Smooth muscle cell of trachea (primary cell): ENCODE measurements around the gene REM2. TPM values are rescaled to one million over a fixed set of nuclear protein-coding genes. Genes with fewer than 3 reads are reported as not detected.

ENCODE experiments used
- total RNA-seq: library from RNA; depleted of rRNA; stranded (reverse); fragments of >200 nt; gene quantifications from 2 replicates; pipeline ENCODE4 v1.2.1, GENCODE V29; 2014

The REM2 gene, protein sequence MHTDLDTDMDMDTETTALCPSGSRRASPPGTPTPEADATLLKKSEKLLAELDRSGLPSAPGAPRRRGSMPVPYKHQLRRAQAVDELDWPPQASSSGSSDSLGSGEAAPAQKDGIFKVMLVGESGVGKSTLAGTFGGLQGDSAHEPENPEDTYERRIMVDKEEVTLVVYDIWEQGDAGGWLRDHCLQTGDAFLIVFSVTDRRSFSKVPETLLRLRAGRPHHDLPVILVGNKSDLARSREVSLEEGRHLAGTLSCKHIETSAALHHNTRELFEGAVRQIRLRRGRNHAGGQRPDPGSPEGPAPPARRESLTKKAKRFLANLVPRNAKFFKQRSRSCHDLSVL
- total RNA-seq = 0.17 and 0.29 TPM in 2 replicates

DNA sequence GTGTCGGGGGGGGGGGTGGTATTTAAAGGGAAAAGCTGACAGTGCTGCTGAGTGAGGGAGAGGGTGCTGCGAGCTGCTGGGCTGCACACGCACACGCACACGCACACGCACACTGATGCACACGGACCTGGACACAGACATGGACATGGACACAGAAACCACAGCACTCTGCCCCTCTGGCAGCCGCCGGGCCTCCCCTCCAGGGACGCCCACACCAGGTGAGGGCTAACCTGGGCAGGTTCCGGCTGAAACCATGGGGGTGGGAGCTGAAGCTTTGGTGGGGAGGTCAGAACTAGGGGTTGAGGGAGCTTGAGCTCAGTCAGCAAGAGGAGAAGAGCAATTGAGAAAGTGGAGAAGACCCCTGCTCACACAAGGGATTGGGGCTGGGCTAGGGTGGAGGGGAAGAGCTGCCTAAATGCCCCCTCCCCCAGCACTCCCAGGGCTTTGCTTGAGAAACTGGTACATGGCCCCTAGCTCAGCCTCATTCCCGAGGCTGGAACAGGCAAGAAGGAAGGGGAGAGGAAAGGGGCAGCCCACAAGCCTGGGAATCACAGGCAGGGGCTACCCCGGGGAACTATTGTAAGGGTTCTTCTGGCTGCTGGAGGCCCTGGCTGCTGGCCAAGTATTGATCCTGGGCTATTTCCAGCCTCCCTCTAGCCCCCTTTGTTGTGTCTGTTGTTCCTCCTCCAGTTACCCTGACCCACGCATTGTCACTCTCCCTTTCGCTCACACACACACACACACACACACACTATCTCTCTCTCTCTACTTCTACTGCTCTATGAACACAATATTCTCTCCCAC lies at the start of gene REM2:
REM2 (plus strand) TSS at position 50 of the 804 bp plus-strand sequence; CDS start at position 116, 66 bp downstream.

DNA sequence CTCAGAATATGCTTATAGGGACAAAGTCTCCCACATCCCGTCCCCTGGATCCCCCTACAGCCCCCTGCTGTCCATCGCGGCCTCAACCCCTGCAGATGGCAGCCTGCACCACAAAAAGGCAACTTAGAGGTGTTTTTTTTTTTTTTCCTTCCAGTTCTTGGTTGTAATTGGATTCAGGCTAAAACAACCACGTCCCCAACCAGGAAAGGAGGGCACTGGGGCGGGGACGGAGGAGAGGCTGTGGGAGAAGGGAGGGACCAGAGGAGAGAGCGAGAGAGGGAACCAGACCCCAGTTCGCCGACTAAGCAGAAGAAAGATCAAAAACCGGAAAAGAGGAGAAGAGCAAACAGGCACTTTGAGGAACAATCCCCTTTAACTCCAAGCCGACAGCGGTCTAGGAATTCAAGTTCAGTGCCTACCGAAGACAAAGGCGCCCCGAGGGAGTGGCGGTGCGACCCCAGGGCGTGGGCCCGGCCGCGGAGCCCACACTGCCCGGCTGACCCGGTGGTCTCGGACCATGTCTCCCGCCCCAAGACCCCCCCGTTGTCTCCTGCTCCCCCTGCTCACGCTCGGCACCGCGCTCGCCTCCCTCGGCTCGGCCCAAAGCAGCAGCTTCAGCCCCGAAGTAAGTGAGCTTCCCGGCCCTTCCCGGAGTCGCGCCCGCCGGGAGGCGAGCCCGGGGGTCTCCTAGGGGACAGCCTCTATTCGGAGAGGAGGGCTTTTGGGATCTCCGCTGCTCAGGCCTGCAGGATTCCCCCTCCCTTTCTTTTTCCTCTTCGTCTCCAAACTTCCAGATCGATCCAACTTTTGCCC lies 46.5 kb upstream of the REM2 start, which contains the start of gene MMP14:
MMP14 (plus strand) TSS at position 285 of the 813 bp plus-strand sequence; CDS start at position 518, 233 bp downstream.

DNA sequence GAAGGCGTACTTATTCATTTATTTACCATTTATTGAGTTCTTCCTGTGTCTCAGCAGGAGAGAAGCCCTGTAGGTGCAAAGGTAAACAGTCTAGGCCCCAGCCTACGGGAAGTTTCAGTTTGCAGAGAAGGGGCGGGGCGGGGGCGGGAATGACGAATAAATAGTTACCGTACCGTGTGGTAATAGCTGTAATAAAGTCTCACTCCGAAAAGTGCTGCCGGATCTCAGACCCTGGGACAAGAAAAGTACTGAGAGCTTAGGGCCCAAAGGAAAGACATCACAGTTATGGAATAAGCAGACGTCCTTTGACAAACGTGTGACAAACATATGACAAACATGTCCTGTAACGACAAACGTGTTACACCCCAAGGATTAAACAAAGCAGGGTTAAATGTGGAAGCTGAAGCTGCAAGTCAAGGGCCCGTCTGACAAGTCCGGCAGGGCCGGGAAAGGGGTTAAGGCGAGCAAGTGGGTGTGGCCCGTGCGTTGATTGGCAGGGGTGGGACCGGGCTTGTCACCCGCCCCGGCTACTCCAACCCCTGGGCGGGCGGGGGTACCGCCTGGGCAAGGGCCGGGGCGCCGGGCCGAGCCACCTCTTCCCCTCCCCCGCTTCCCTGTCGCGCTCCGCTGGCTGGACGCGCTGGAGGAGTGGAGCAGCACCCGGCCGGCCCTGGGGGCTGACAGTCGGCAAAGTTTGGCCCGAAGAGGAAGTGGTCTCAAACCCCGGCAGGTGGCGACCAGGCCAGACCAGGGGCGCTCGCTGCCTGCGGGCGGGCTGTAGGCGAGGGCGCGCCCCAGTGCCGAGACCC lies 11.6 kb upstream of the REM2 start, which contains the start of gene LRP10:
LRP10 (plus strand) TSS at position 517 of the 809 bp plus-strand sequence. CDS start 564 bp downstream, outside the sequence.

DNA sequence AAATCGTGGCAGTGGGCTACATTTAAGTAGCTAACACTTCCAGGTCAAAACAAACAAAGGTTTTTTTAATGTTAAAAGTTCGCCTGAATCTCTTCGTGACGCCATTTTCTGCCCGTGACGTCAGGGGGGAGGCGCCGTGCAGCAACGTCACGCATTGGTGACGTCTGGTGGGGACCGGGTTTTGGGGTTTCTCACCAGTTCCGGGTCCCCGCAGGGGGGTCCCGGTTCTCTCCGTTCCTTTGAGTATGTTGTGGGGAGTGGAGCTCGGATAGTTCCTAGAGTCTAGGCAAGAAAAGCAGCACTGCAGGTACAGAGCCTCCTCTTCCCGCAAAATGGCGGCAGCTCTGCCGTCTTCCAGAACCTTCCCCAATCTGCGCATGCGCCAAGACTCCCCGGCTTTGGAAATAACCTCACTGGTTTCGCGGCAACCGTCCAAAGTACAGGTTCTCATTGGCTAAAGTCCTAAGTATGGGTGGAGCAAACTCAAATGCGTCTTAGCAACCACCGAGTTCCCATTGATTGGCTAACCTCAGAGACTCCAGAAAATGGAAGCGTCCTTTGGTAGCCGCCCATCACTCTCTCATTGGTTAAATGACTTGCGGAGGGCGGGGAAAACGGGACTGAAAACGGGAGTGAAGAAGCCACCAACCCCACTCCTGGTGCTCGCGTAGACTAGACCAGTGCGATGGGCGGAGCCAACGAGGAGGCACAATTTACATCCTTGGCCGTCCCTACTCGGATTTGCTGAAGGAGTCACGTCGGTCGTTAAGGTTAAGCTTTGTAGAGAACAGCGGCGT lies 36.0 kb downstream of the REM2 start, which contains the start of gene RBM23:
RBM23 (minus strand) TSS at position 346 of the 797 bp plus-strand sequence.

DNA sequence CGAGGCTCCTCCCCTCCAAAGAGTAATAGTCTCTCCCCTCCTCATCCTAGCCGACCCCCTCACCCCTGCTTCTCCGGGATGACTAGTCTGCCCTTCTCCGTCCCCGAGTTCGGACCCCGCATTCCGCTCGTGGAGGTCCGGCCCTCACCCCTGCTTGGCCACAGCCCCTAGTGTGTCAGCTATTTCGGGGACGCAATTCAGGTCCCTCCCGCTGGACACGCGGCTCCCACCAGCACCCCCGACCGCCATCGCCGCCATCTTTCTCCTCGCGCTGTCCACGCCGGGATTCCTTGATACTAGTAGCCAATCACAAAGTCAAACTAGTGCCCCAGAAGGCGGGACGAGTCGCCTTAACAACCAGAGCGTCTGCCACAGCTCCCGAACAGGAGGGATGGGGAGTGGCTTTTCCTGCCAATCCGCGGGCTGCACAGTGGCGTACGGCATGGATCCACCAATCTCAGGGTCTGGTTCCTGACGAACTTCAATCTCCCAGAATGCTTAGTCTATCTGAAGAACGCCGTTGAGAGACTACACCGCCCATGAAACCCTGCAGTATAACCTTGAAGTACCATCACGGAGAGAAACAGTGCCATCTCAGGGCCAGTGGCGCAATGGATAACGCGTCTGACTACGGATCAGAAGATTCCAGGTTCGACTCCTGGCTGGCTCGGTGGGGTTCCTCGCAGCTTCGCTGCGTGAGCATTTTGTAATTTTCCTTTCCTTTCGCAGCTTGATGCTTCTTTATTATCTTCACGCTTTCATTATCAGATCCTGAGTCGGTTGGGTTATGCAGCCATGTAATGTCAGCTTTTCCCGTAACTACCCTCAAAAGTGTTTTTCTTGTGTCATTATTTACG lies 46.3 kb downstream of the REM2 start, which contains the start of gene PRMT5:
PRMT5 (minus strand) TSS at position 273 of the 857 bp plus-strand sequence; CDS start at position 258, 15 bp downstream.

Other genes starting within 250 kb of the REM2 start
- under 0.01 TPM in 1 of 2 replicates, not detected in the other for gene OR6J1, start 238.9 kb upstream of the REM2 start, total RNA-seq
- gene OXA1L, start 116.5 kb upstream of the REM2 start, total RNA-seq = 45.5 and 75.6 TPM in 2 replicates
- gene SLC7A7, start 67.8 kb upstream of the REM2 start, total RNA-seq = 2.0 and 7.1 TPM in 2 replicates
- 30.3 and 64.3 TPM in 2 replicates for gene MRPL52, start 53.3 kb upstream of the REM2 start, total RNA-seq
- gene MMP14, start 46.6 kb upstream of the REM2 start, total RNA-seq = 468 and 649 TPM in 2 replicates
- gene LRP10, start 11.5 kb upstream of the REM2 start, total RNA-seq = 87.8 and 169 TPM in 2 replicates
- gene RBM23, start 35.9 kb downstream of the REM2 start, total RNA-seq = 61.5 and 79.3 TPM in 2 replicates
- 54.0 and 55.4 TPM in 2 replicates for gene PRMT5, start 46.2 kb downstream of the REM2 start, total RNA-seq
- 39.9 and 64.4 TPM in 2 replicates for gene HAUS4, start 73.9 kb downstream of the REM2 start, total RNA-seq
- gene AJUBA, start 99.3 kb downstream of the REM2 start, total RNA-seq = 17.0 and 47.6 TPM in 2 replicates
- gene C14orf93, start 126.9 kb downstream of the REM2 start, total RNA-seq = 9.5 and 17.7 TPM in 2 replicates
- gene PSMB5, start 151.7 kb downstream of the REM2 start, total RNA-seq = 189 and 240 TPM in 2 replicates
- under 0.01 TPM in 1 of 2 replicates, not detected in the other for gene PSMB11, start 159.0 kb downstream of the REM2 start, total RNA-seq
- 4.7 and 13.6 TPM in 2 replicates for gene CDH24, start 174.3 kb downstream of the REM2 start, total RNA-seq
- gene ACIN1, start 211.9 kb downstream of the REM2 start, total RNA-seq = 84.0 and 90.5 TPM in 2 replicates
- 67.8 and 72.4 TPM in 2 replicates for gene C14orf119, start 212.3 kb downstream of the REM2 start, total RNA-seq
- 1.7 TPM in 2 replicates for gene CIROP, start 221.8 kb downstream of the REM2 start, total RNA-seq
- gene CEBPE, start 236.0 kb downstream of the REM2 start, total RNA-seq = not detected in 2 replicates